Uterus (tissue), 4 donors: ENCODE results near the gene PAK2. TPM values are rescaled to one million over a fixed set of nuclear protein-coding genes. Genes with fewer than 3 reads are reported as not detected.
"Not testable (repeated sequence)": the region's sequence is repeated elsewhere in the genome, so short reads cannot be mapped to it uniquely, and the experiment has no call there.

Experiments used
- DNase-seq, 2 donors: peaks; one replicate each; pipeline ENCODE4 v3.0.0-alpha.2; 2019 to 2020
- H3K27ac ChIP-seq, 2 donors: fragments of 200-600 bp; sonication (generic); 1 replicate in 1 of 2; 2 replicates in 1 of 2; pipeline ENCODE4 v1.5.1; 2016 to 2018
- H3K27me3 ChIP-seq, 2 donors: fragments of 200-600 bp; sonication (generic); one replicate each; pipeline ENCODE4 v1.5.1; 2018 to 2019; ENCODE audit warnings: control low read depth in 1 of 2
- H3K36me3 ChIP-seq, 2 donors: fragments of 200-600 bp; sonication (generic); one replicate each; pipeline ENCODE4 v1.5.1; 2019; ENCODE audit warnings: control low read depth in 1 of 2
- H3K4me1 ChIP-seq, 2 donors: fragments of 200-600 bp; sonication (generic); one replicate each; pipeline ENCODE4 v1.5.1; 2018 to 2019; ENCODE audit warnings: control low read depth in 1 of 2
- H3K4me3 ChIP-seq, 2 donors: fragments of 200-600 bp; sonication (generic); 1 replicate in 1 of 2; 2 replicates in 1 of 2; pipeline ENCODE4 v1.5.1; 2018 to 2019; ENCODE audit warnings: mild to moderate bottlenecking in 1 of 2
- H3K9me3 ChIP-seq, 2 donors: fragments of 200-600 bp; sonication (generic); one replicate each; pipeline ENCODE4 v1.5.1; 2019; ENCODE audit warnings: control low read depth in 1 of 2
- POLR2A ChIP-seq, 2 donors: fragments of 450-650 bp; IDR thresholded peaks; one replicate each; pipeline ENCODE4 v1.6.1; 2016; ENCODE audit warnings: antibody characterized with exemption in 2 of 2, mild to moderate bottlenecking in 1 of 2, moderate library complexity in 1 of 2
- intact Hi-C: fragments of 100-400 bp; cut with DNase I; formaldehyde crosslinking; loops from one replicate; pipeline ENCODE4 v1.15.1; 2023; ENCODE audit warnings: low total_unique reads
- total RNA-seq, 4 donors: library from RNA; depleted of rRNA in 3 of 4; stranded (reverse); fragments of >200 nt in 3 of 4; gene quantifications; one replicate each; pipeline versions ENCODE4 v1.1.0 to v1.2.4, GENCODE V29; 2014 to 2023
- TF ChIP-seq, protein P1 (sequence below), 4 experiments: fragments of 200-600 bp in 2 of 4; fragments of 450-650 bp in 2 of 4; sonication (generic) in 2 of 4; IDR thresholded peaks; one replicate each; pipeline ENCODE4 v1.5.1; 2016 to 2019; ENCODE audit warnings: antibody characterized with exemption in 4 of 4, mild to moderate bottlenecking in 2 of 4, moderate library complexity in 1 of 4
- donor health status: DM: yes; HTN: yes; CAD: no.

Gene PAK2
- total RNA-seq, 4 donors from 2014 or later = 22.1 to 65.8 (median 49.5) TPM

- Histone ChIP-seq H3K9me3 (no peaks in the 10 kb centered on the region), H3K4me3 (no peak overlapping the region), H3K27ac (no peak overlapping the region), H3K27me3 (no peaks in the 10 kb centered on the region), H3K4me1 (no peaks in the 10 kb centered on the region), H3K36me3 (no peaks in the 10 kb centered on the region)
- intact Hi-C loops = no loop called here
- DNase-seq = no peak
- no peak for TF ChIP-seq POLR2A (IDR thresholded peaks at IDR 0.05)
- TF ChIP-seq, protein P1, sequence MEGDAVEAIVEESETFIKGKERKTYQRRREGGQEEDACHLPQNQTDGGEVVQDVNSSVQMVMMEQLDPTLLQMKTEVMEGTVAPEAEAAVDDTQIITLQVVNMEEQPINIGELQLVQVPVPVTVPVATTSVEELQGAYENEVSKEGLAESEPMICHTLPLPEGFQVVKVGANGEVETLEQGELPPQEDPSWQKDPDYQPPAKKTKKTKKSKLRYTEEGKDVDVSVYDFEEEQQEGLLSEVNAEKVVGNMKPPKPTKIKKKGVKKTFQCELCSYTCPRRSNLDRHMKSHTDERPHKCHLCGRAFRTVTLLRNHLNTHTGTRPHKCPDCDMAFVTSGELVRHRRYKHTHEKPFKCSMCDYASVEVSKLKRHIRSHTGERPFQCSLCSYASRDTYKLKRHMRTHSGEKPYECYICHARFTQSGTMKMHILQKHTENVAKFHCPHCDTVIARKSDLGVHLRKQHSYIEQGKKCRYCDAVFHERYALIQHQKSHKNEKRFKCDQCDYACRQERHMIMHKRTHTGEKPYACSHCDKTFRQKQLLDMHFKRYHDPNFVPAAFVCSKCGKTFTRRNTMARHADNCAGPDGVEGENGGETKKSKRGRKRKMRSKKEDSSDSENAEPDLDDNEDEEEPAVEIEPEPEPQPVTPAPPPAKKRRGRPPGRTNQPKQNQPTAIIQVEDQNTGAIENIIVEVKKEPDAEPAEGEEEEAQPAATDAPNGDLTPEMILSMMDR (IDR thresholded peaks at IDR 0.05) = no peak
Observed at GRCh38 chr3:196736670-196737374, 2.8 kb upstream of the PAK2 start.

GRCh38 chr3:196737655-196738054, 2.0 kb upstream of the PAK2 start:
- DNase-seq = no peak
- TF ChIP-seq POLR2A (IDR thresholded peaks at IDR 0.05) = no peak
- TF ChIP-seq, protein P1 (IDR thresholded peaks at IDR 0.05) = no peak
- no peak overlapping the region for H3K4me3 ChIP-seq
- no peaks in the 10 kb centered on the region for H3K9me3 ChIP-seq
- H3K27ac ChIP-seq = no peak overlapping the region
- H3K4me1 ChIP-seq = no peaks in the 10 kb centered on the region
- intact Hi-C loops = no loop called here
- H3K27me3 ChIP-seq = no peaks in the 10 kb centered on the region
- H3K36me3 ChIP-seq = no peaks in the 10 kb centered on the region

DNA sequence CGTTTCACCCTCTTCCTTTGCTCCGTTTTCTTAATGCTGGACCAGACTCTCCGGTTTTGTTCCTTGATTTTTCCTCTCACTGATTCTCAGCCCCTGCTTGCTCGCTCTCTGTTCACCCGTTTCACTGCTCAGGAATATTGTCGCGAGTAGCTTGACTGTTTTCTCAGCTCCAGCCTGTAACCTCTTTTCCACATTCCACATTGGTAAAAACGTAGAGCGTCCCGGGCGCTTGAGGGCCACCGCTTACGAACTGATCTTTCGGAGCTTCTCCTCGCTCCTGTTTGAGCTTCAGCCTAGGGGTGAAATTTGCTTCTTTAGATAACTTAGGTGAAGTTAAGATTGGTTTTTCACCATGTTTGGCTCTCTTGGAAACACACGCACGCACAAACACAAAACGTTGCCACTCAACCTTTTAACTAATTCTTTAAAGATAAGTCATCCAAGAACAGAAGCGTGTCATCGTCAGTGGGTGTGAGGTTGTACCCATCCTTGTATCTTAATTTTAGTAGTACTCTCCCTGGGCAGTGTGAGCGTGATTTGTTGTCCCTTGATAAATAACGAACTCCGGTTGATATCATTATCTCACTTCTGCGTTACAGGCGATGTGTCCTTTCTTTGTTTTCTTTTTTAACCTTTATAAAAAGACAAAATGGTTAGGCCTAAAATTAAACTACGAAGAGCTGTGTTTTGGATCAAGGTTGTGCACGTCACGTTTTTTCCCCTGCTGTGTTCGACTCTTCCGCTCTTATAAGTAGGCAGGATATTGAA, 1.0 kb downstream of the PAK2 start:
- Histone ChIP-seq H3K27me3 (no peaks in the 10 kb centered on the region), H3K4me1 (no peaks in the 10 kb centered on the region), H3K4me3 (peak overlapping the region; percentile 47 to 87), H3K27ac (peak overlapping the region; percentile 95 to 97), H3K9me3 (no peaks in the 10 kb centered on the region), H3K36me3 (no peaks in the 10 kb centered on the region)
- TF ChIP-seq, protein P1 (IDR thresholded peaks at IDR 0.05) = no peak
- TF ChIP-seq POLR2A (IDR thresholded peaks at IDR 0.05) = no peak
- DNase-seq = peak; percentile 19 to 24
- intact Hi-C loops = no loop called here

DNA sequence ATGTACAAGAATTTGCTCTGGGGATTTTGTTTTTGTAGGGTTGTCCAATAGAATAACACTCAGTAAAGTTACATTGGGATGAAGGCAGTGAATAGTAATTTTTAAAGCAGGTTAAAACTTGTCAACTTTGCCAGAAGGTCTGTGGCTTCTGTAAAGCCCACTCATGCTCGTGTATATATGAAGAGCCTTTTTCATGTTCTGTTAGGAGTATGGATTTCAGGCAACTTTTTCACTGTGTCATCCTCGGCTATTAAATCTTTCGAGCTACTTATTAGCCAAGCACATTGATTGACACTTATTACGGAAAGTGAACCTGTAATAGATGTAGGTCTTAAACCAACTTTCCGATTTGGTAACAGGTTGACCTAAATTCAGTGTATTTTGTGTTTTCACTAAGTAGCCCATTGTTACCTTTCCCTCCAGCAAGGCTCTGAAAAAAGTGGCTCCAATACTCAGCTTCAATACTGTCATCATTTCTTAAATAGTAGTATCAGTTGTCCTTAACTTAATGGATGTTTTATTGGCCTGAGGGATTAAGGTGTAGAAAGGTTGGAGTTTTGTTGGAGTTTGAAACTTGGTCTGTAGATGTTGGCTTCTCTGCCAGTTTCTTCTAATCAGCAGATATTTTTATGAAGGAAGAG, 1.7 kb downstream of the PAK2 start:
- peak overlapping the region; percentile 95 to 97 for H3K27ac ChIP-seq
- H3K36me3 ChIP-seq = no peaks in the 10 kb centered on the region
- DNase-seq = no peak
- no peak for TF ChIP-seq POLR2A (IDR thresholded peaks at IDR 0.05)
- TF ChIP-seq, protein P1 (IDR thresholded peaks at IDR 0.05) = no peak
- intact Hi-C loops = no loop called here
- H3K9me3 ChIP-seq = no peaks in the 10 kb centered on the region
- H3K4me3 ChIP-seq = peak overlapping the region; percentile 47 to 87
- H3K27me3 ChIP-seq = no peaks in the 10 kb centered on the region
- no peaks in the 10 kb centered on the region for H3K4me1 ChIP-seq

DNA sequence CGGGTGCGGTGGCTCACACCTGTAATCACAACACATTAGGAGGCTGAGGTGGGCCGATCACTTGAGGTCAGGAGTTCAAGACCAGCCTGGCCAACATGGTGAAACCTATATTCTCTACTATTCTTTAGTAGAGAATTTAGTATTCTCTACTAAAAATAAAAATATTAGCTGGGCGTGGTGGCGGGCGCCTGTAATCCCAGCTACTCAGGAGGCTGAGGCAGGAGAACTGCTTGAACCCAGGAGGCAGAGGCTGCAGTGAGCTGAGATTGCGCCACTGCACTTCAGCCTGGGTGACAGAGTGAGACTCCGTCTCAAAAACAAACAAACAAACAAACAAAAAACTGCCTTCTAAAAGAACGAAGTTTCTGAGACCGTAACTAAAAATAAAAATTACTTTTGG, 3.9 kb downstream of the PAK2 start:
- H3K27ac ChIP-seq, H3K4me3 ChIP-seq, H3K36me3 ChIP-seq, H3K9me3 ChIP-seq, DNase-seq, intact Hi-C loops, H3K27me3 ChIP-seq, H3K4me1 ChIP-seq: not testable (repeated sequence)
